GM23338 (cell line): Measurements from ENCODE around the gene TMEM229B. TPM values are rescaled to one million over a fixed set of nuclear protein-coding genes. Genes with fewer than 3 reads are reported as not detected.

Experiments used
- ATAC-seq: fragments of 200-7000 bp; cut with Tn5 transposase; 3 replicates; pipeline ENCODE4 v1.9.1; 2020
- DNase-seq: peaks from one replicate; pipeline ENCODE4 v3.0.0-alpha.2; 2015; ENCODE audit warnings: low spot score
- H2AFZ ChIP-seq: fragments of 200-600 bp; sonication (generic); 2 replicates; pipeline ENCODE4 v1.8.0; 2016; ENCODE audit warnings: antibody characterized with exemption, mild to moderate bottlenecking, moderate library complexity
- H3F3A ChIP-seq: fragments of 200-600 bp; sonication (generic); replicated peaks from 2 replicates; pipeline ENCODE4 v1.8.0; 2017; ENCODE audit warnings: antibody characterized with exemption, mixed run types, low read depth
- H3K27ac ChIP-seq: fragments of 200-600 bp; sonication (generic); 2 replicates; pipeline ENCODE4 v1.6.1; 2016; ENCODE audit warnings: low read depth
- H3K27me3 ChIP-seq: fragments of 200-600 bp; sonication (generic); 2 replicates; pipeline ENCODE4 v1.8.0; 2016; ENCODE audit warnings: mild to moderate bottlenecking, mixed run types, moderate library complexity; ENCODE audit not compliant: insufficient read depth
- H3K36me3 ChIP-seq: fragments of 200-600 bp; sonication (generic); 2 replicates; pipeline ENCODE4 v1.8.0; 2016; ENCODE audit warnings: mild to moderate bottlenecking; ENCODE audit not compliant: insufficient read depth
- H3K4me1 ChIP-seq: fragments of 200-600 bp; sonication (generic); 2 replicates; pipeline ENCODE4 v1.8.0; 2016; ENCODE audit warnings: mild to moderate bottlenecking, moderate library complexity; ENCODE audit not compliant: insufficient read depth
- H3K4me2 ChIP-seq: fragments of 200-600 bp; sonication (generic); 2 replicates; pipeline ENCODE4 v1.7.1; 2017; ENCODE audit warnings: mixed run types
- H3K4me3 ChIP-seq: fragments of 200-600 bp; sonication (generic); 2 replicates; pipeline ENCODE4 v1.6.1; 2016; ENCODE audit warnings: mixed run types
- H3K79me2 ChIP-seq: fragments of 200-600 bp; sonication (generic); replicated peaks from 2 replicates; pipeline ENCODE4 v1.8.0; 2017; ENCODE audit warnings: mild to moderate bottlenecking; ENCODE audit not compliant: insufficient read depth
- H3K9me2 ChIP-seq: fragments of 200-600 bp; sonication (generic); 2 replicates; pipeline ENCODE4 v1.8.0; 2017; ENCODE audit not compliant: insufficient read depth
- H4K20me1 ChIP-seq: fragments of 200-600 bp; sonication (generic); replicated peaks from 2 replicates; pipeline ENCODE4 v1.8.0; 2017; ENCODE audit warnings: mild to moderate bottlenecking; ENCODE audit not compliant: insufficient read depth
- H3K27ac Mint-ChIP-seq: 2 replicates; pipeline ENCODE4 v1.8.0; 2020; ENCODE audit warnings: inconsistent platforms, mild to moderate bottlenecking, moderate library complexity, mixed read lengths
- H3K27me3 Mint-ChIP-seq: 3 replicates; pipeline ENCODE4 v1.8.0; 2022; ENCODE audit warnings: low read depth, mild to moderate bottlenecking, moderate library complexity, mixed read lengths, inconsistent platforms; ENCODE audit not compliant: insufficient read depth, poor library complexity
- H3K36me3 Mint-ChIP-seq: 3 replicates; pipeline ENCODE4 v1.8.0; 2021; ENCODE audit warnings: low read depth, mild to moderate bottlenecking, inconsistent platforms, moderate library complexity, mixed read lengths
- H3K4me1 Mint-ChIP-seq: 3 replicates; pipeline ENCODE4 v1.8.0; 2020; ENCODE audit warnings: mild to moderate bottlenecking, inconsistent platforms, mixed read lengths
- H3K4me3 Mint-ChIP-seq: 3 replicates; pipeline ENCODE4 v1.8.0; 2021; ENCODE audit warnings: moderate library complexity, mild to moderate bottlenecking, inconsistent platforms, mixed read lengths
- H3K9me3 Mint-ChIP-seq: 3 replicates; pipeline ENCODE4 v1.8.0; 2020; ENCODE audit warnings: moderate library complexity, mild to moderate bottlenecking, inconsistent platforms, mixed read lengths
- CREB1 ChIP-seq: fragments of 250-450 bp; sonication (Bioruptor Pico); IDR thresholded peaks from 2 replicates; pipeline ENCODE4 v1.5.0; 2020; ENCODE audit warnings: low read depth, mild to moderate bottlenecking, moderate library complexity
- EZH2 ChIP-seq: fragments of 200-600 bp; sonication (generic); IDR thresholded peaks from one replicate; pipeline ENCODE4 v1.8.0; 2017; ENCODE audit warnings: antibody characterized with exemption, mild to moderate bottlenecking, low read depth; ENCODE audit not compliant: unreplicated experiment
- EZH2phosphoT487 ChIP-seq: fragments of 200-600 bp; sonication (generic); IDR thresholded peaks from one replicate; pipeline ENCODE4 v1.8.1; 2018; ENCODE audit warnings: antibody characterized with exemption; ENCODE audit not compliant: unreplicated experiment
- JUNB ChIP-seq: IDR thresholded peaks from one replicate; pipeline ENCODE4 v1.6.1; 2016; ENCODE audit warnings: antibody characterized with exemption; ENCODE audit not compliant: unreplicated experiment
- POLR2AphosphoS5 ChIP-seq: IDR thresholded peaks from 2 replicates; pipeline ENCODE4 v1.6.1; 2016; ENCODE audit warnings: antibody characterized with exemption, low read depth
- STAT1 ChIP-seq: IDR thresholded peaks from one replicate; pipeline ENCODE4 v1.6.1; 2016; ENCODE audit warnings: antibody characterized with exemption; ENCODE audit not compliant: unreplicated experiment
- ZNF114 ChIP-seq: fragments of 250-450 bp; sonication (Bioruptor Pico); IDR thresholded peaks from 2 replicates; pipeline ENCODE4 v1.5.0; 2020; ENCODE audit warnings: mild to moderate bottlenecking, moderate library complexity
- ZNF331 ChIP-seq: fragments of 250-450 bp; sonication (Bioruptor Pico); IDR thresholded peaks from 2 replicates; pipeline ENCODE4 v1.5.0; 2020; ENCODE audit warnings: low read depth, mild to moderate bottlenecking, moderate library complexity
- microRNA-seq: library from miRNA; unstranded; fragments of <30 nt; microRNA quantifications from one replicate; pipeline ENCODE4, GENCODE V29; 2017
- polyA plus RNA-seq: library from polyadenylated mRNA; unstranded; fragments of >200 nt; fragmentation: Nextera tagmentation; extraction: Ambion mirVana; gene quantifications from 2 replicates; pipeline ENCODE4 v1.2.1, GENCODE V29; 2016
- small RNA-seq: library from RNA; depleted of rRNA; stranded (forward); fragments of <200 nt; gene quantifications from one replicate; pipeline ENCODE3, GENCODE V24; 2014; ENCODE audit warnings: low replicate concordance
- total RNA-seq: library from RNA; depleted of rRNA; stranded (reverse); fragments of >200 nt; shearing (Covaris generic); gene quantifications from 2 replicates; pipeline ENCODE4 v1.2.3, GENCODE V29; 2014; rRNA removed
- TF ChIP-seq, protein P1 (sequence below), 2 experiments: fragments of 200-600 bp in 1 of 2; sonication (generic) in 1 of 2; conservative IDR thresholded peaks; 2 replicates each; pipeline versions ENCODE4 v1.5.1 to v1.6.1; 2016 to 2017; ENCODE audit warnings: antibody characterized with exemption in 2 of 2, low read depth in 2 of 2, mild to moderate bottlenecking in 2 of 2, moderate library complexity in 1 of 2
- TF ChIP-seq, protein P2 (sequence below): IDR thresholded peaks from one replicate; pipeline ENCODE4 v1.6.1; 2018; ENCODE audit warnings: antibody characterized with exemption; ENCODE audit not compliant: unreplicated experiment
- TF ChIP-seq, protein P3 (sequence below): IDR thresholded peaks from 2 replicates; pipeline ENCODE4 v1.6.1; 2016; ENCODE audit warnings: antibody characterized with exemption

Gene TMEM229B
- total and polyA plus RNA-seq, 2 experiments from 2014 or later: 0.42 to 2.4 TPM

DNA sequence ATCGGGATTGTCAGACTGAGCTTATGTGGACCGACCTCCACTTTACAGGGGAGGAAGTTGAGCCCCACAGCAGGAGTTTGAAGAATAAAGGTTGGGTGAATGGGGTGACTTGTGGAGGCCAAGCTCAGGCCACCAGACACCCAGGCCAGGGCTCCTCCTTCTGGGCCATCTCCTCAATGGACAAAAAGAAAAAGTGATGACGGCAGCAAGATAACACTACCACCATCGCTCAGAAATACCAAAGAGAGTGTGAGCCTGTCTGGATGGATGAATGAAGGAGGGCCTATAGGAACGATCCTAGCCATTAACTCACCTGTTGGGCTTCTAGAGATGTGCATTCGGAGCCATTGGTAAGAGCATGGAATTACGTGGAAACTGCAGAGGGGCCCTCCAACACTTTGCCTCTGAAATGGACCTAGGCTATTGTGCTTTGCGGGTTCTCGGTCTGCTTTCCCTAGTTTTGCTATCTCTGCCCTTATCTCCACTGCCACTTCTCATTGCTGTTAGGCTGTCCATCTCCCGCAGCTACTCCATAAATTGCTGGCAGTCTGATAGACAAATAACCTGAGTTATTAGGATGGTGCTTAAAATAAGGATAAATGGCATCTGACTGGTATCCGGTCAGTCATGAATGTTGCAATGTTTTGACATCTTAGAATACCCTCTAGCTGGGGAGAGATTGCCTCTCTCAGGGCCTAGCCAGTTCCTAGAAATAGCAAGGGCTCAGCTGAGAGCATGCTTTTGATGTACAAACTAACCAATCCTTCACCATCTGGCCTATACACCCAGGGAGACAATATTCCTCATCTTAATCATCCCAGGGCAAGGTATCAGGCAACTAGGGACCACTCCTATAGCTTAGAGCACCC, 66.9 kb downstream of the TMEM229B start:
- H3K4me1 Mint-ChIP-seq: no peaks in the 10 kb centered on the region
- peaks cover 4% of the 10 kb centered on the region for H3K27me3 Mint-ChIP-seq
- DNase-seq (no peak), ATAC-seq (no peak)
- Histone ChIP-seq H3K9me2 (no peaks in the 10 kb centered on the region), H3K4me3 (no peak overlapping the region), H3K36me3 (no peaks in the 10 kb centered on the region), H4K20me1 (no peaks in the 10 kb centered on the region), H3K79me2 (no peaks in the 10 kb centered on the region), H3K4me1 (no peaks in the 10 kb centered on the region), H3K27me3 (no peaks in the 10 kb centered on the region), H3K27ac (no peak overlapping the region), H2AFZ (no peak overlapping the region), H3K4me2 (no peak overlapping the region), H3F3A (no peaks in the 10 kb centered on the region)
- TF ChIP-seq, protein P1, sequence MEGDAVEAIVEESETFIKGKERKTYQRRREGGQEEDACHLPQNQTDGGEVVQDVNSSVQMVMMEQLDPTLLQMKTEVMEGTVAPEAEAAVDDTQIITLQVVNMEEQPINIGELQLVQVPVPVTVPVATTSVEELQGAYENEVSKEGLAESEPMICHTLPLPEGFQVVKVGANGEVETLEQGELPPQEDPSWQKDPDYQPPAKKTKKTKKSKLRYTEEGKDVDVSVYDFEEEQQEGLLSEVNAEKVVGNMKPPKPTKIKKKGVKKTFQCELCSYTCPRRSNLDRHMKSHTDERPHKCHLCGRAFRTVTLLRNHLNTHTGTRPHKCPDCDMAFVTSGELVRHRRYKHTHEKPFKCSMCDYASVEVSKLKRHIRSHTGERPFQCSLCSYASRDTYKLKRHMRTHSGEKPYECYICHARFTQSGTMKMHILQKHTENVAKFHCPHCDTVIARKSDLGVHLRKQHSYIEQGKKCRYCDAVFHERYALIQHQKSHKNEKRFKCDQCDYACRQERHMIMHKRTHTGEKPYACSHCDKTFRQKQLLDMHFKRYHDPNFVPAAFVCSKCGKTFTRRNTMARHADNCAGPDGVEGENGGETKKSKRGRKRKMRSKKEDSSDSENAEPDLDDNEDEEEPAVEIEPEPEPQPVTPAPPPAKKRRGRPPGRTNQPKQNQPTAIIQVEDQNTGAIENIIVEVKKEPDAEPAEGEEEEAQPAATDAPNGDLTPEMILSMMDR (conservative IDR thresholded peaks at IDR 0.05; ENCODE audit: low read depth in 2 of 2): no peak
- TF ChIP-seq POLR2AphosphoS5 (no peak), ZNF331 (CRISPR knock-in tag) (no peak), EZH2phosphoT487 (no peak), JUNB (no peak), STAT1 (no peak), CREB1 (CRISPR knock-in tag) (no peak), EZH2 (no peak), ZNF114 (CRISPR knock-in tag) (no peak)
- TF ChIP-seq, protein P2, sequence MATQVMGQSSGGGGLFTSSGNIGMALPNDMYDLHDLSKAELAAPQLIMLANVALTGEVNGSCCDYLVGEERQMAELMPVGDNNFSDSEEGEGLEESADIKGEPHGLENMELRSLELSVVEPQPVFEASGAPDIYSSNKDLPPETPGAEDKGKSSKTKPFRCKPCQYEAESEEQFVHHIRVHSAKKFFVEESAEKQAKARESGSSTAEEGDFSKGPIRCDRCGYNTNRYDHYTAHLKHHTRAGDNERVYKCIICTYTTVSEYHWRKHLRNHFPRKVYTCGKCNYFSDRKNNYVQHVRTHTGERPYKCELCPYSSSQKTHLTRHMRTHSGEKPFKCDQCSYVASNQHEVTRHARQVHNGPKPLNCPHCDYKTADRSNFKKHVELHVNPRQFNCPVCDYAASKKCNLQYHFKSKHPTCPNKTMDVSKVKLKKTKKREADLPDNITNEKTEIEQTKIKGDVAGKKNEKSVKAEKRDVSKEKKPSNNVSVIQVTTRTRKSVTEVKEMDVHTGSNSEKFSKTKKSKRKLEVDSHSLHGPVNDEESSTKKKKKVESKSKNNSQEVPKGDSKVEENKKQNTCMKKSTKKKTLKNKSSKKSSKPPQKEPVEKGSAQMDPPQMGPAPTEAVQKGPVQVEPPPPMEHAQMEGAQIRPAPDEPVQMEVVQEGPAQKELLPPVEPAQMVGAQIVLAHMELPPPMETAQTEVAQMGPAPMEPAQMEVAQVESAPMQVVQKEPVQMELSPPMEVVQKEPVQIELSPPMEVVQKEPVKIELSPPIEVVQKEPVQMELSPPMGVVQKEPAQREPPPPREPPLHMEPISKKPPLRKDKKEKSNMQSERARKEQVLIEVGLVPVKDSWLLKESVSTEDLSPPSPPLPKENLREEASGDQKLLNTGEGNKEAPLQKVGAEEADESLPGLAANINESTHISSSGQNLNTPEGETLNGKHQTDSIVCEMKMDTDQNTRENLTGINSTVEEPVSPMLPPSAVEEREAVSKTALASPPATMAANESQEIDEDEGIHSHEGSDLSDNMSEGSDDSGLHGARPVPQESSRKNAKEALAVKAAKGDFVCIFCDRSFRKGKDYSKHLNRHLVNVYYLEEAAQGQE: no peak
- TF ChIP-seq, protein P3, sequence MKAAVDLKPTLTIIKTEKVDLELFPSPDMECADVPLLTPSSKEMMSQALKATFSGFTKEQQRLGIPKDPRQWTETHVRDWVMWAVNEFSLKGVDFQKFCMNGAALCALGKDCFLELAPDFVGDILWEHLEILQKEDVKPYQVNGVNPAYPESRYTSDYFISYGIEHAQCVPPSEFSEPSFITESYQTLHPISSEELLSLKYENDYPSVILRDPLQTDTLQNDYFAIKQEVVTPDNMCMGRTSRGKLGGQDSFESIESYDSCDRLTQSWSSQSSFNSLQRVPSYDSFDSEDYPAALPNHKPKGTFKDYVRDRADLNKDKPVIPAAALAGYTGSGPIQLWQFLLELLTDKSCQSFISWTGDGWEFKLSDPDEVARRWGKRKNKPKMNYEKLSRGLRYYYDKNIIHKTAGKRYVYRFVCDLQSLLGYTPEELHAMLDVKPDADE: no peak
- H3K9me3 Mint-ChIP-seq: no peaks in the 10 kb centered on the region
- H3K27ac Mint-ChIP-seq: no peak overlapping the region
- no peaks in the 10 kb centered on the region for H3K36me3 Mint-ChIP-seq
- no peak overlapping the region for H3K4me3 Mint-ChIP-seq

Small RNAs within 50 kb of the gene (microRNA-seq; reads per million reads assigned to microRNA genes)
- not detected for gene MIR5694

Small RNAs within 50 kb of the gene (small RNA-seq; reads per million reads assigned to genes)
- not detected for gene MIR5694

Other genes with a start within 250 kb of the TMEM229B start
- gene PALS1, start 247.3 kb downstream of the TMEM229B start, total RNA-seq: 22.0 and 26.7 TPM in 2 replicates
- gene PALS1, start 247.3 kb downstream of the TMEM229B start, polyA plus RNA-seq: 9.0 and 9.1 TPM in 2 replicates
- 61.5 and 74.2 TPM in 2 replicates for gene ATP6V1D, start 128.9 kb downstream of the TMEM229B start, total RNA-seq
- gene ATP6V1D, start 128.9 kb downstream of the TMEM229B start, polyA plus RNA-seq: 87.8 and 105 TPM in 2 replicates
- 123 and 170 TPM in 2 replicates for gene EIF2S1, start 128.4 kb downstream of the TMEM229B start, total RNA-seq
- 63.7 and 121 TPM in 2 replicates for gene EIF2S1, start 128.4 kb downstream of the TMEM229B start, polyA plus RNA-seq
- 1.0 TPM in 1 of 2 replicates, not detected in the other for gene PLEK2, start 76.6 kb downstream of the TMEM229B start, total RNA-seq
- 0.61 and 2.2 TPM in 2 replicates for gene PLEK2, start 76.6 kb downstream of the TMEM229B start, polyA plus RNA-seq
- 30.6 and 33.9 TPM in 2 replicates for gene PLEKHH1, start 44.6 kb upstream of the TMEM229B start, total RNA-seq
- 14.7 and 15.4 TPM in 2 replicates for gene PLEKHH1, start 44.6 kb upstream of the TMEM229B start, polyA plus RNA-seq
- gene PIGH, start 111.5 kb upstream of the TMEM229B start, total RNA-seq: 6.1 and 8.7 TPM in 2 replicates
- 8.2 and 9.3 TPM in 2 replicates for gene PIGH, start 111.5 kb upstream of the TMEM229B start, polyA plus RNA-seq
- 67.2 and 69.4 TPM in 2 replicates for gene ARG2, start 131.2 kb upstream of the TMEM229B start, total RNA-seq
- gene ARG2, start 131.2 kb upstream of the TMEM229B start, polyA plus RNA-seq: 38.6 and 42.7 TPM in 2 replicates
- gene VTI1B, start 185.9 kb upstream of the TMEM229B start, total RNA-seq: 44.5 and 44.7 TPM in 2 replicates
- 90.2 and 96.1 TPM in 2 replicates for gene VTI1B, start 185.9 kb upstream of the TMEM229B start, polyA plus RNA-seq
- gene RDH11, start 207.0 kb upstream of the TMEM229B start, total RNA-seq: 139 and 142 TPM in 2 replicates
- gene RDH11, start 207.0 kb upstream of the TMEM229B start, polyA plus RNA-seq: 83.5 and 95.2 TPM in 2 replicates
- gene RDH12, start 213.2 kb upstream of the TMEM229B start, total RNA-seq: 0.28 and 0.54 TPM in 2 replicates
- 1.6 and 1.7 TPM in 2 replicates for gene RDH12, start 213.2 kb upstream of the TMEM229B start, polyA plus RNA-seq